Frontal cortex (tissue), 1 donor: ENCODE measurements around the gene C2orf15. TPM values are rescaled to one million over a fixed set of nuclear protein-coding genes. Genes with fewer than 3 reads are reported as not detected.

ENCODE experiments used
- small RNA-seq: library from RNA; depleted of rRNA; stranded (forward); fragments of <200 nt; gene quantifications from one replicate; pipeline ENCODE3, GENCODE V24; 2014
- total RNA-seq: library from RNA; depleted of rRNA; stranded (reverse); fragments of >200 nt; gene quantifications from one replicate; pipeline ENCODE4 v1.2.3, GENCODE V29; 2014

C2orf15 gene
- total RNA-seq, 1 donor from 2014 or later, result 4.5 TPM

Small RNAs within 50 kb of the gene (small RNA-seq; reads per million reads assigned to genes)
- gene AC092587.1, result not detected

Other genes starting within 250 kb of the C2orf15 start
- gene CRACDL, start 205.5 kb upstream of the C2orf15 start, total RNA-seq, result 2.0 TPM
- 16.7 TPM for gene TSGA10, start 13.2 kb downstream of the C2orf15 start, total RNA-seq
- gene LIPT1, start 13.3 kb downstream of the C2orf15 start, total RNA-seq, result 9.8 TPM
- gene MITD1, start 39.4 kb downstream of the C2orf15 start, total RNA-seq, result 19.6 TPM
- gene MRPL30, start 39.5 kb downstream of the C2orf15 start, total RNA-seq, result 90.9 TPM
- not detected for gene LYG2, start 114.0 kb downstream of the C2orf15 start, total RNA-seq
- gene LYG1, start 159.5 kb downstream of the C2orf15 start, total RNA-seq, result 0.41 TPM
- 51.8 TPM for gene TXNDC9, start 194.6 kb downstream of the C2orf15 start, total RNA-seq
- gene EIF5B, start 195.7 kb downstream of the C2orf15 start, total RNA-seq, result 13.0 TPM